H9 (cell line): Measurements from ENCODE around the gene CLEC12A. TPM values are rescaled to one million over a fixed set of nuclear protein-coding genes. Genes with fewer than 3 reads are reported as not detected.

Experiments used
- DNase-seq: peaks from one replicate; pipeline ENCODE4 v3.0.0-alpha.2; 2017
- H2AFZ ChIP-seq: one replicate; pipeline ENCODE4 v1.6.1; 2013; ENCODE audit warnings: mild to moderate bottlenecking, low read length, control low read depth, moderate library complexity
- H2AK5ac ChIP-seq: 2 replicates; pipeline ENCODE4 v1.6.1; 2013; ENCODE audit warnings: low read length, control low read depth, mixed read lengths; ENCODE audit not compliant: insufficient read length
- H2BK120ac ChIP-seq: one replicate; pipeline ENCODE4 v1.6.1; 2013; ENCODE audit warnings: low read depth, mild to moderate bottlenecking, low read length, control low read depth, inconsistent platforms; ENCODE audit not compliant: poor library complexity, severe bottlenecking
- H2BK12ac ChIP-seq: 2 replicates; pipeline ENCODE4 v1.6.1; 2013; ENCODE audit warnings: low read length, control low read depth, mixed read lengths, low read depth; ENCODE audit not compliant: insufficient read length
- H2BK15ac ChIP-seq: 2 replicates; pipeline ENCODE4 v1.6.1; 2013; ENCODE audit warnings: low read depth, low read length, control low read depth
- H2BK20ac ChIP-seq: one replicate; pipeline ENCODE4 v1.6.1; 2013; ENCODE audit warnings: low read depth, mild to moderate bottlenecking, low read length, control low read depth, inconsistent platforms; ENCODE audit not compliant: poor library complexity, severe bottlenecking
- H2BK5ac ChIP-seq: 2 replicates; pipeline ENCODE4 v1.6.1; 2013; ENCODE audit warnings: low read length, control low read depth, mixed read lengths; ENCODE audit not compliant: insufficient read length
- H3K14ac ChIP-seq: 2 replicates; pipeline ENCODE4 v1.6.1; 2013; ENCODE audit warnings: low read length, control low read depth; ENCODE audit not compliant: insufficient read depth
- H3K18ac ChIP-seq: 2 replicates; pipeline ENCODE4 v1.6.1; 2013; ENCODE audit warnings: low read depth, mild to moderate bottlenecking, mixed read lengths, low read length, control low read depth; ENCODE audit not compliant: insufficient read length
- H3K23ac ChIP-seq: 2 replicates; pipeline ENCODE4 v1.6.1; 2013; ENCODE audit warnings: low read length, control low read depth, mixed read lengths, low read depth; ENCODE audit not compliant: insufficient read length
- H3K23me2 ChIP-seq: 2 replicates; pipeline ENCODE4 v1.6.1; 2013; ENCODE audit warnings: low read depth, mild to moderate bottlenecking, mixed read lengths, low read length, control low read depth; ENCODE audit not compliant: insufficient read length, poor library complexity, severe bottlenecking
- H3K27ac ChIP-seq: 2 replicates; pipeline ENCODE4 v1.5.1; 2013; ENCODE audit warnings: low read length, control low read depth, mixed read lengths, low read depth; ENCODE audit not compliant: insufficient read length
- H3K27me3 ChIP-seq: 2 replicates; pipeline ENCODE4 v1.6.1; 2013; ENCODE audit warnings: low read length, control low read depth, inconsistent platforms; ENCODE audit not compliant: insufficient read depth
- H3K4ac ChIP-seq: 2 replicates; pipeline ENCODE4 v1.6.1; 2013; ENCODE audit warnings: low read depth, mild to moderate bottlenecking, control low read depth, inconsistent platforms, low read length, moderate library complexity
- H3K4me1 ChIP-seq: 2 replicates; pipeline ENCODE4 v1.6.1; 2013; ENCODE audit warnings: low read length, control low read depth, inconsistent platforms; ENCODE audit not compliant: insufficient read depth
- H3K4me2 ChIP-seq: 2 replicates; pipeline ENCODE4 v1.6.1; 2013; ENCODE audit warnings: low read length, control low read depth, mixed read lengths; ENCODE audit not compliant: insufficient read length, insufficient read depth
- H3K56ac ChIP-seq: 2 replicates; pipeline ENCODE4 v1.6.1; 2013; ENCODE audit warnings: low read depth, mild to moderate bottlenecking, mixed read lengths, low read length, control low read depth; ENCODE audit not compliant: insufficient read length
- H3K79me1 ChIP-seq: 2 replicates; pipeline ENCODE4 v1.6.1; 2013; ENCODE audit warnings: low read depth, mild to moderate bottlenecking, moderate library complexity, low read length, control low read depth, inconsistent platforms; ENCODE audit not compliant: insufficient read depth, poor library complexity, severe bottlenecking
- H3K79me2 ChIP-seq: 2 replicates; pipeline ENCODE4 v1.6.1; 2013; ENCODE audit warnings: low read length, control low read depth, inconsistent platforms; ENCODE audit not compliant: insufficient read depth
- H3K9ac ChIP-seq: 2 replicates; pipeline ENCODE4 v1.6.1; 2013; ENCODE audit warnings: low read length, control low read depth, mixed read lengths; ENCODE audit not compliant: insufficient read length; ENCODE audit errors: extremely low read depth
- H3K9me3 ChIP-seq: one replicate; pipeline ENCODE4 v1.6.1; 2013; ENCODE audit warnings: low read depth, low read length, inconsistent platforms; ENCODE audit not compliant: control insufficient read depth
- H3T11ph ChIP-seq: one replicate; pipeline ENCODE4 v1.6.1; 2013; ENCODE audit warnings: mild to moderate bottlenecking, low read length, control low read depth, inconsistent platforms
- H4K20me1 ChIP-seq: one replicate; pipeline ENCODE4 v1.6.1; 2013; ENCODE audit not compliant: control insufficient read depth, insufficient read length, insufficient read depth
- H4K5ac ChIP-seq: 2 replicates; pipeline ENCODE4 v1.6.1; 2013; ENCODE audit warnings: low read depth, mild to moderate bottlenecking, mixed read lengths, low read length, control low read depth; ENCODE audit not compliant: insufficient read length
- H4K8ac ChIP-seq: replicated peaks from 2 replicates; pipeline ENCODE4 v1.6.1; 2013; ENCODE audit warnings: low read length, control low read depth, mixed read lengths, low read depth; ENCODE audit not compliant: insufficient read length
- H4K91ac ChIP-seq: 2 replicates; pipeline ENCODE4 v1.6.1; 2013; ENCODE audit warnings: low read depth, mild to moderate bottlenecking, moderate library complexity, mixed read lengths, low read length, control low read depth; ENCODE audit not compliant: insufficient read length
- H3K27ac Mint-ChIP-seq, 3 experiments: 2 replicates in 2 of 3; 3 replicates in 1 of 3; pipeline ENCODE4 v1.8.0; 2020 to 2021; ENCODE audit warnings: mixed read lengths in 3 of 3, mild to moderate bottlenecking in 1 of 3, moderate library complexity in 1 of 3
- H3K27me3 Mint-ChIP-seq: 2 replicates; pipeline ENCODE4 v1.8.0; 2021; ENCODE audit warnings: low read depth, mild to moderate bottlenecking, moderate library complexity, mixed read lengths
- H3K36me3 Mint-ChIP-seq, 3 experiments: 2 replicates in 2 of 3; 3 replicates in 1 of 3; pipeline ENCODE4 v1.8.0; 2020 to 2021; ENCODE audit warnings: low read depth in 3 of 3, mixed read lengths in 3 of 3; ENCODE audit not compliant: insufficient read depth in 1 of 3
- H3K4me1 Mint-ChIP-seq, 2 experiments: 2 replicates each; pipeline ENCODE4 v1.8.0; 2020; ENCODE audit warnings: mixed read lengths in 2 of 2
- H3K4me3 Mint-ChIP-seq, 2 experiments: 2 replicates in 1 of 2; 3 replicates in 1 of 2; pipeline ENCODE4 v1.8.0; 2020 to 2021; ENCODE audit warnings: mild to moderate bottlenecking in 2 of 2, mixed read lengths in 2 of 2, moderate library complexity in 1 of 2
- H3K9me3 Mint-ChIP-seq, 2 experiments: 2 replicates in 1 of 2; 3 replicates in 1 of 2; pipeline ENCODE4 v1.8.0; 2020; ENCODE audit warnings: mild to moderate bottlenecking in 2 of 2, mixed read lengths in 2 of 2, moderate library complexity in 1 of 2
- CTCF ChIP-seq: fragments of 200-600 bp; sonication (generic); conservative IDR thresholded peaks from 3 replicates; pipeline ENCODE4 v1.8.0; 2021; ENCODE audit warnings: antibody characterized with exemption, mild to moderate bottlenecking
- WGBS: extraction: QIAGEN DNeasy Blood & Tissue Kit; methylation state at CpG from one replicate; pipeline ENCODE4 v1.1.7; 2013; ENCODE audit warnings: missing lambda C conversion rate, low lambda C conversion rate, mixed read lengths; ENCODE audit not compliant: insufficient read length; ENCODE audit errors: extremely low coverage; 5-methylcytosine and 5-hydroxymethylcytosine counted together
- total RNA-seq: library from RNA; stranded (reverse); gene quantifications from 2 replicates; pipeline ENCODE4 v1.2.1, GENCODE V29; 2021

Gene CLEC12A
- total RNA-seq, 1 experiment from 2014 or later = not detected

GRCh38 chr12:10015450-10015849, 44.2 kb downstream of the CLEC12A start:
- H3K79me2 ChIP-seq = no peaks in the 10 kb centered on the region
- H2BK5ac ChIP-seq = no peak overlapping the region
- no peak overlapping the region for H3K4me2 ChIP-seq
- no peak overlapping the region for H3K4ac ChIP-seq
- no peaks in the 10 kb centered on the region for H3K79me1 ChIP-seq
- no peak for TF ChIP-seq CTCF
- H2BK12ac ChIP-seq = no peak overlapping the region
- no peak overlapping the region for H3K9ac ChIP-seq
- no peak overlapping the region for H2AK5ac ChIP-seq
- H4K5ac ChIP-seq = no peak overlapping the region
- H4K8ac ChIP-seq = no peak overlapping the region
- no peaks in the 10 kb centered on the region for H3K27me3 ChIP-seq
- H3K23ac ChIP-seq = no peak overlapping the region
- no CpG with 5 or more reads among the region's 4 CpGs for WGBS
- H4K91ac ChIP-seq = no peak overlapping the region
- Mint-ChIP-seq H3K4me3 (no peak overlapping the region), H3K27me3 (no peaks in the 10 kb centered on the region), H3K9me3 (no peaks in the 10 kb centered on the region), H3K36me3 (no peaks in the 10 kb centered on the region), H3K4me1 (peaks cover 22 to 26% of the 10 kb centered on the region in 2 experiments), H3K27ac (no peak overlapping the region)
- H3K56ac ChIP-seq = no peak overlapping the region
- H3K23me2 ChIP-seq = no peaks in the 10 kb centered on the region
- no peak overlapping the region for H2BK120ac ChIP-seq
- no peaks in the 10 kb centered on the region for H4K20me1 ChIP-seq
- no peaks in the 10 kb centered on the region for H3K9me3 ChIP-seq
- no peak overlapping the region for H3K18ac ChIP-seq
- H3K14ac ChIP-seq = no peak overlapping the region
- no peak for DNase-seq
- no peak overlapping the region for H2BK20ac ChIP-seq
- H3T11ph ChIP-seq = no peak overlapping the region
- H2BK15ac ChIP-seq = no peak overlapping the region
- H2AFZ ChIP-seq = no peak overlapping the region
- H3K27ac ChIP-seq = no peak overlapping the region
- H3K4me1 ChIP-seq = no peaks in the 10 kb centered on the region; the same call in 1 of the 2 replicates
